ENCODE results near the gene CPVL.
A peak's percentile ranks its signal among the peaks of the same experiment; 100 is the strongest.

The CPVL gene

DNA sequence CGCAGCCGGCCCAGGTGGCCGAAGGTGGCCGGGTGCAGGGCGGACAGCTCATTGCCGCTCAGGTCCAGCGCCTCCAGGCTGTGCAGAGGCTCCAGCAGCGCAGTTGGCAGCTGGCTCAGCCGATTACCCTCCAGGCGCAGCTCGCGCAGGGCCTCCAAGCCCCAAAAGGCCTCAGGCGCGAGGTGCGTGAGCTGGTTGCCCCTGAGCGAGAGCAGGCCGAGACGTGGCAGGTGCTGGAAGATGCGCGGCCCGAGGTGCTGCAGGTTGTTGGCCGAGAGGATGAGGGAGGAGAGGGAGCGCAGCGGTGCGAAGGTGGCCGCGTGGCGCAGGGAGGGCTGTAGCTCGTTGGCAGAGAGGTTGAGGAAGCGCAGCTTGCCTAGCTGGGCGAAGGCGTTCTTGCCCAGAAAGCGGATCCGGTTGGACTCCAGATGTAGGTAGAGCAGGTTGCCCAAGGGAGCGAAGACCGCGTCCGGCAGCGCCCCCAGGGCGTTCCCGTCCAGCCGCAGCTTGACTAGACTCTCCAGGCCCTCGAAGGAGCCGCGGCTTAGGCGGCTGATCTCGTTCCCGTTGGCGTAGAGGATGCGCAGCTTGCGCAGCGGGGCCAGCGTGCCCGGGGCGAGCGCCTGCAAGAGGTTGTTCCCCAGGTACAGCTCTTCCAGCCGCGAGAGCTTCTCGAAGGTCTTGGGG is 189.1 kb downstream of the CPVL start:
- H4K8ac ChIP-seq (ENCODE audit: low read length) = peak overlapping the region; percentile 65
- H3K14ac ChIP-seq (ENCODE audit: low read length in 2 of 2) = peak overlapping the region in 1 of 2 experiments; percentile 19
- no peak overlapping the region for H2AK5ac ChIP-seq (ENCODE audit: low read length, severe bottlenecking)
- H3K4me3 ChIP-seq (ENCODE audit: insufficient read depth in 1 of 2, low read depth in 1 of 2, low read length in 2 of 2) = peak overlapping the region in 1 of 2 experiments; percentile 75
- peak overlapping the region; percentile 82 to 88 for H3K18ac ChIP-seq (ENCODE audit: low read depth in 1 of 2, low read length in 2 of 2)
- H3K27me3 ChIP-seq (ENCODE audit: control insufficient read depth in 1 of 2, insufficient read depth in 1 of 2, low read length in 2 of 2) = peaks cover 44 to 60% of the 10 kb centered on the region in 2 experiments
- no peak overlapping the region for H2BK5ac ChIP-seq (ENCODE audit: low read depth, low read length, poor library complexity, severe bottlenecking)
- H2BK12ac ChIP-seq (ENCODE audit: low read length in 2 of 2) = peak overlapping the region; percentile 31 to 75
- H3K79me1 ChIP-seq (replicated peaks; ENCODE audit: low read length, poor library complexity, severe bottlenecking) = no peaks in the 10 kb centered on the region
- no peak overlapping the region for H3K9ac ChIP-seq (ENCODE audit: low read length)
- H3K27ac ChIP-seq (ENCODE audit: low read length, poor library complexity, severe bottlenecking) = no peak overlapping the region
- WGBS = 11% methylated on average over 59 of the region's 59 CpGs
- no peak for DNase-seq
- peaks cover 2% of the 10 kb centered on the region for H3K9me3 ChIP-seq (ENCODE audit: control insufficient read depth, low read length)
- no peak overlapping the region for H3K4me2 ChIP-seq (ENCODE audit: low read length, poor library complexity, severe bottlenecking)
- peaks cover 33% of the 10 kb centered on the region for H3K4me1 ChIP-seq (ENCODE audit: control insufficient read depth, insufficient read depth, low read depth, low read length)
- no peak overlapping the region for H2AFZ ChIP-seq (ENCODE audit: low read depth, low read length)
- H3K4ac ChIP-seq (ENCODE audit: low read depth in 1 of 2, low read length in 2 of 2) = peak overlapping the region; percentile 37 to 76
- H2BK120ac ChIP-seq (ENCODE audit: low read depth, low read length) = peak overlapping the region; percentile 50
- no peak overlapping the region for H2BK15ac ChIP-seq (ENCODE audit: low read depth, poor library complexity, severe bottlenecking)
- H4K91ac ChIP-seq (ENCODE audit: low read length) = peak overlapping the region; percentile 70
- peaks cover 0 to 8% of the 10 kb centered on the region in 2 experiments for H3K36me3 ChIP-seq (ENCODE audit: control insufficient read depth in 1 of 2, insufficient read depth in 2 of 2, low read depth in 1 of 2, low read length in 2 of 2)
- peak overlapping the region in 1 of 2 experiments; percentile 98 for H3K23ac ChIP-seq (ENCODE audit: low read length in 2 of 2)

DNA sequence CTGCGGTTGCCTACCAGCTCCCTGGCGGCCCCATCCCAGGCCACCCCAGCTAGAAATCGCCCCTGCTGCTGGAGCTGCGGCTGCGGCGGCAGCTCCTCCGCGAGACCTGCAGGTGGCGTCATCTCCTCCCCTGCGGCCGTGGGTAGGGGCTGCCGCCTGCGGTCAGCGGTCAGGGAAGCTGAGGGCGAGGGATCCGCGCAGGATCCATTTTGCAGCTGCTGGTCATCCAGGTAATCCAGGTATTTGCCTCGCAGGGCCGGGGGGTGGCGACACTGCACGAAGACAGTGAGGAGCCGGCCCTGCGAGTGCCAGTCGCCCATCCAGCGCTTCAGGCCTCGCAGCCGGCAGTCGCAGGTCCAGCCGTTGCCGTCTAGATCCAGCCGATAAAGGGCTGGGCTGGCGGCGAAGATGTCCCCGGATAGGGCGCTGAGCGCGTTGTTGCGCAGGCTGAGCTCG is 189.7 kb downstream of the CPVL start:
- no peak overlapping the region for H2AK5ac ChIP-seq (ENCODE audit: low read length, severe bottlenecking)
- H2BK12ac ChIP-seq (ENCODE audit: low read length in 2 of 2) = peak overlapping the region; percentile 9 to 75
- peaks cover 2% of the 10 kb centered on the region for H3K9me3 ChIP-seq (ENCODE audit: control insufficient read depth, low read length)
- H4K8ac ChIP-seq (ENCODE audit: low read length) = peak overlapping the region; percentile 97
- no peak overlapping the region for H2BK15ac ChIP-seq (ENCODE audit: low read depth, poor library complexity, severe bottlenecking)
- DNase-seq = peak; percentile 71
- H3K4me2 ChIP-seq (ENCODE audit: low read length, poor library complexity, severe bottlenecking) = peak overlapping the region; percentile 72
- H3K27ac ChIP-seq (ENCODE audit: low read length, poor library complexity, severe bottlenecking) = no peak overlapping the region
- H3K4me3 ChIP-seq (ENCODE audit: insufficient read depth in 1 of 2, low read depth in 1 of 2, low read length in 2 of 2) = peak overlapping the region; percentile 35 to 75
- no peak overlapping the region for H3K9ac ChIP-seq (ENCODE audit: low read length)
- peaks cover 30% of the 10 kb centered on the region for H3K4me1 ChIP-seq (ENCODE audit: control insufficient read depth, insufficient read depth, low read depth, low read length)
- peak overlapping the region; percentile 88 to 92 for H3K18ac ChIP-seq (ENCODE audit: low read depth in 1 of 2, low read length in 2 of 2)
- 1% methylated on average over 38 of the region's 39 CpGs for WGBS
- peaks cover 44 to 56% of the 10 kb centered on the region in 2 experiments for H3K27me3 ChIP-seq (ENCODE audit: control insufficient read depth in 1 of 2, insufficient read depth in 1 of 2, low read length in 2 of 2)
- peak overlapping the region; percentile 42 to 98 for H3K23ac ChIP-seq (ENCODE audit: low read length in 2 of 2)
- H3K79me1 ChIP-seq (replicated peaks; ENCODE audit: low read length, poor library complexity, severe bottlenecking) = no peaks in the 10 kb centered on the region
- H4K91ac ChIP-seq (ENCODE audit: low read length) = peak overlapping the region; percentile 64
- H2AFZ ChIP-seq (ENCODE audit: low read depth, low read length) = peak overlapping the region; percentile 10
- peak overlapping the region in 1 of 2 experiments; percentile 19 for H3K14ac ChIP-seq (ENCODE audit: low read length in 2 of 2)
- H2BK120ac ChIP-seq (ENCODE audit: low read depth, low read length) = peak overlapping the region; percentile 88
- peak overlapping the region in 1 of 2 experiments; percentile 76 for H3K4ac ChIP-seq (ENCODE audit: low read depth in 1 of 2, low read length in 2 of 2)
- H3K36me3 ChIP-seq (ENCODE audit: control insufficient read depth in 1 of 2, insufficient read depth in 2 of 2, low read depth in 1 of 2, low read length in 2 of 2) = peaks cover 0 to 8% of the 10 kb centered on the region in 2 experiments
- no peak overlapping the region for H2BK5ac ChIP-seq (ENCODE audit: low read depth, low read length, poor library complexity, severe bottlenecking)

DNA sequence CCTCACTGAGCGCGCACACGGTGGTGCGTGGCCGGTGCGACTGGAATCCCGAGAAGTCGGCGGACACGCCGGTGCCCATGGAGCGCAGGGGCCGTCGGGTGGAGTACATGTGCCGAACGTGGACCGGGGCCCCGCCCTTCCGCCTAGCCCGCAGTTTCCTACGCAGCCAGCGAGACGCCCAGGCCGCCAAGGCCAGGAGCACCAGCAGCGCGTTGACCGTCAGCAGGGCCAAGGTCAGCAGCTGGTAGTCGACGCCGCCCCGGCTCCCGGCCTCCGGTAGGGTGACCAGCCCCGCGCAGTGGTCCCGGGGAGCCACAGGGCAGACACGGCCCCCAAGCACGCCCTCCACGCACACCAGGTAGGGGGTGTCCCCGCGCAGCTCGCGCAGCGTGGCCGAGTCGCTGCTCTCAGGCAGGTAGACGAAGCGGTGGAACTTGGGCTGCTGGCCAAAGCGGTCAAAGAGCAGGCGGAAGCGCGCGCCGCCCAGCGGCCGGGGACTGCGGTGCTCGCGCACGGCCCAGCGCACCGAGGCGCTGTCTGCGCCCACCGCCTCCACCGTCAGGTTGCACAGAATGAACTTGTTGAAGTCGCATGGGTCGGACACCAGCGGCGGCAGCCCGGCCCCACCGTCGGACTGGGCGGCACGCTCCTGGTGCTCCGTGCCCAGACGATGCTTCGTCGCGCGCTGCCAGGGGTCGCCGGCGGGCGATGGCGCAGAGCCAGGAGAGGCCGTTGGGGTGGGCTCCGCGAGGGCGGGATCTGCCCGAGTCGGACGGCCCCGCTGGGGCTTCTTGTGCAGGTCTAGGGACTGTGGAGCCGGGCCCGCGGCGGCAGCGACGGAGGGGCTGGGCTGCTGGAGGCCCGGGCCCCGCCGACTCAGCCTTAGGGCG is 190.4 kb downstream of the CPVL start:
- peak overlapping the region; percentile 85 for H4K91ac ChIP-seq (ENCODE audit: low read length)
- peak overlapping the region in 1 of 2 experiments; percentile 96 for H3K14ac ChIP-seq (ENCODE audit: low read length in 2 of 2)
- H2AK5ac ChIP-seq (ENCODE audit: low read length, severe bottlenecking) = no peak overlapping the region
- H2BK12ac ChIP-seq (ENCODE audit: low read length in 2 of 2) = peak overlapping the region; percentile 52 to 100
- no peaks in the 10 kb centered on the region for H3K79me1 ChIP-seq (replicated peaks; ENCODE audit: low read length, poor library complexity, severe bottlenecking)
- peak overlapping the region; percentile 37 to 75 for H3K4me3 ChIP-seq (ENCODE audit: insufficient read depth in 1 of 2, low read depth in 1 of 2, low read length in 2 of 2)
- H2BK15ac ChIP-seq (ENCODE audit: low read depth, poor library complexity, severe bottlenecking) = peak overlapping the region; percentile 29
- DNase-seq = peak; percentile 55
- H3K9me3 ChIP-seq (ENCODE audit: control insufficient read depth, low read length) = peaks cover 2% of the 10 kb centered on the region
- peak overlapping the region; percentile 42 to 66 for H3K23ac ChIP-seq (ENCODE audit: low read length in 2 of 2)
- H3K4ac ChIP-seq (ENCODE audit: low read depth in 1 of 2, low read length in 2 of 2) = peak overlapping the region; percentile 15 to 89
- peaks cover 44 to 56% of the 10 kb centered on the region in 2 experiments for H3K27me3 ChIP-seq (ENCODE audit: control insufficient read depth in 1 of 2, insufficient read depth in 1 of 2, low read length in 2 of 2)
- H2BK5ac ChIP-seq (ENCODE audit: low read depth, low read length, poor library complexity, severe bottlenecking) = no peak overlapping the region
- H3K9ac ChIP-seq (ENCODE audit: low read length) = peak overlapping the region; percentile 19
- H3K18ac ChIP-seq (ENCODE audit: low read depth in 1 of 2, low read length in 2 of 2) = peak overlapping the region; percentile 65 to 92
- H2BK120ac ChIP-seq (ENCODE audit: low read depth, low read length) = peak overlapping the region; percentile 88
- no peak overlapping the region for H3K27ac ChIP-seq (ENCODE audit: low read length, poor library complexity, severe bottlenecking)
- peaks cover 0 to 8% of the 10 kb centered on the region in 2 experiments for H3K36me3 ChIP-seq (ENCODE audit: control insufficient read depth in 1 of 2, insufficient read depth in 2 of 2, low read depth in 1 of 2, low read length in 2 of 2)
- peak overlapping the region; percentile 68 for H2AFZ ChIP-seq (ENCODE audit: low read depth, low read length)
- peak overlapping the region; percentile 72 for H3K4me2 ChIP-seq (ENCODE audit: low read length, poor library complexity, severe bottlenecking)
- peak overlapping the region; percentile 97 for H4K8ac ChIP-seq (ENCODE audit: low read length)
- peaks cover 30% of the 10 kb centered on the region for H3K4me1 ChIP-seq (ENCODE audit: control insufficient read depth, insufficient read depth, low read depth, low read length)
- WGBS = 9% methylated on average over 97 of the region's 104 CpGs
